SK-N-SH treated with all-trans-retinoic acid at 6 μM for 48 hours (cell line): Measurements from ENCODE around the gene RAE1.

Experiments
- ATAC-seq: fragments of 200-7000 bp; cut with Tn5 transposase; 3 replicates; pipeline ENCODE4 v1.9.1; 2020; ENCODE audit warnings: mild to moderate bottlenecking, moderate library complexity
- ARNTL ChIP-seq: fragments of 450-650 bp; formaldehyde crosslinking; IDR thresholded peaks from 2 replicates; pipeline ENCODE4 v1.5.0; 2020; ENCODE audit warnings: low read depth, mild to moderate bottlenecking, moderate library complexity, borderline replicate concordance
- CREB5 ChIP-seq: fragments of 250-450 bp; sonication (Bioruptor Pico); IDR thresholded peaks from 2 replicates; pipeline ENCODE4 v1.5.1; 2020; ENCODE audit warnings: low read depth, mild to moderate bottlenecking, moderate library complexity
- CSDC2 ChIP-seq: fragments of 250-450 bp; sonication (Bioruptor Pico); IDR thresholded peaks from 2 replicates; pipeline ENCODE4 v1.5.0; 2020; ENCODE audit warnings: mild to moderate bottlenecking, moderate library complexity
- CSRNP3 ChIP-seq: fragments of 250-450 bp; sonication (Bioruptor Pico); IDR thresholded peaks from 2 replicates; pipeline ENCODE4 v1.5.1; 2021; ENCODE audit warnings: mild to moderate bottlenecking, moderate library complexity
- GLIS3 ChIP-seq: fragments of 250-450 bp; sonication (Bioruptor Pico); IDR thresholded peaks from 2 replicates; pipeline ENCODE4 v1.5.0; 2020; ENCODE audit warnings: mild to moderate bottlenecking, moderate library complexity
- ISL1 ChIP-seq: fragments of 250-450 bp; sonication (Bioruptor Pico); IDR thresholded peaks from 2 replicates; pipeline ENCODE4 v2.1.2; 2022; ENCODE audit warnings: mild to moderate bottlenecking, moderate library complexity
- OSR1 ChIP-seq: fragments of 250-450 bp; sonication (Bioruptor Pico); IDR thresholded peaks from 2 replicates; pipeline ENCODE4 v1.8.0; 2022; ENCODE audit warnings: moderate library complexity, mild to moderate bottlenecking, inconsistent platforms
- POU6F1 ChIP-seq: fragments of 250-450 bp; sonication (Bioruptor Pico); IDR thresholded peaks from 2 replicates; pipeline ENCODE4 v1.8.0; 2021; ENCODE audit warnings: low read depth, mild to moderate bottlenecking, moderate library complexity, borderline replicate concordance
- PPARA ChIP-seq: fragments of 250-450 bp; sonication (Bioruptor Pico); IDR thresholded peaks from 2 replicates; pipeline ENCODE4 v1.5.0; 2020; ENCODE audit warnings: mild to moderate bottlenecking, borderline replicate concordance
- SNAI2 ChIP-seq: fragments of 250-450 bp; sonication (Bioruptor Pico); IDR thresholded peaks from 2 replicates; pipeline ENCODE4 v1.5.0; 2020; ENCODE audit warnings: mild to moderate bottlenecking, moderate library complexity
- TCF4 ChIP-seq: fragments of 250-450 bp; sonication (Bioruptor Pico); IDR thresholded peaks from 2 replicates; pipeline ENCODE4 v1.8.0; 2021; ENCODE audit warnings: mild to moderate bottlenecking, moderate library complexity, borderline replicate concordance
- TOX ChIP-seq: fragments of 250-450 bp; sonication (Bioruptor Pico); IDR thresholded peaks from 2 replicates; pipeline ENCODE4 v1.8.0; 2021; ENCODE audit warnings: mild to moderate bottlenecking, moderate library complexity, borderline replicate concordance
- ZC3H10 ChIP-seq: fragments of 250-450 bp; sonication (Bioruptor Pico); IDR thresholded peaks from 2 replicates; pipeline ENCODE4 v1.5.1; 2021; ENCODE audit warnings: mild to moderate bottlenecking, moderate library complexity
- ZFP3 ChIP-seq: fragments of 250-450 bp; sonication (Bioruptor Pico); IDR thresholded peaks from 2 replicates; pipeline ENCODE4 v1.5.0; 2020; ENCODE audit warnings: mild to moderate bottlenecking, moderate library complexity
- ZFP30 ChIP-seq: fragments of 450-650 bp; formaldehyde crosslinking; IDR thresholded peaks from 2 replicates; pipeline ENCODE4 v1.5.0; 2022; ENCODE audit warnings: mild to moderate bottlenecking, moderate library complexity
- ZNF565 ChIP-seq: fragments of 450-650 bp; formaldehyde crosslinking; conservative IDR thresholded peaks from 2 replicates; pipeline ENCODE4 v1.5.0; 2020; ENCODE audit warnings: low read depth, mild to moderate bottlenecking, moderate library complexity
- ZNF70 ChIP-seq: fragments of 450-650 bp; formaldehyde crosslinking; IDR thresholded peaks from 2 replicates; pipeline ENCODE4 v1.5.0; 2020; ENCODE audit warnings: mild to moderate bottlenecking, moderate library complexity

Gene RAE1

GRCh38 chr20:57321142-57321541, 29.9 kb upstream of the RAE1 start:
- no peak for ATAC-seq

GRCh38 chr20:57322476-57322875, 28.6 kb upstream of the RAE1 start:
- TF ChIP-seq CSDC2 (no peak), POU6F1 (no peak), ZC3H10 (no peak), TOX (CRISPR knock-in tag) (no peak)
- ATAC-seq, result no peak

More at GRCh38 chr20:57321142-57321541, 29.9 kb upstream of the RAE1 start:
- no peak for TF ChIP-seq TCF4
- TF ChIP-seq CREB5 (CRISPR knock-in tag), result no peak
- no peak for TF ChIP-seq ZNF70
- TF ChIP-seq PPARA (CRISPR knock-in tag), result no peak

GRCh38 chr20:57323034-57323433, 28.0 kb upstream of the RAE1 start:
- no peak for ATAC-seq
- TF ChIP-seq CSRNP3 (CRISPR knock-in tag), result no peak
- TF ChIP-seq TCF4, result no peak
- TF ChIP-seq GLIS3 (CRISPR knock-in tag), result no peak
- no peak for TF ChIP-seq POU6F1
- TF ChIP-seq ZNF70, result no peak
- no peak for TF ChIP-seq ZNF565 (CRISPR knock-in tag)
- TF ChIP-seq TOX (CRISPR knock-in tag), result no peak
- no peak for TF ChIP-seq ISL1 (CRISPR knock-in tag)
- TF ChIP-seq ZFP3 (CRISPR knock-in tag), result no peak
- no peak for TF ChIP-seq SNAI2 (CRISPR knock-in tag)
- TF ChIP-seq CREB5 (CRISPR knock-in tag), result no peak

- no peak for ATAC-seq
- no peak for TF ChIP-seq ARNTL
- TF ChIP-seq CSRNP3 (CRISPR knock-in tag), result no peak
- TF ChIP-seq TOX (CRISPR knock-in tag), result no peak
- no peak for TF ChIP-seq ZFP30
- TF ChIP-seq PPARA (CRISPR knock-in tag), result no peak
- TF ChIP-seq OSR1 (CRISPR knock-in tag), result no peak
- TF ChIP-seq, all 23 proteins: peak for 0
Observed at GRCh38 chr20:57325632-57326356, 25.3 kb upstream of the RAE1 start.
